PC-3 (cell line): Measurements from ENCODE around the gene ABHD15.

ENCODE experiments used
- CTCF ChIP-seq: fragments of 300-600 bp; sonication (generic); conservative IDR thresholded peaks from 2 replicates; pipeline ENCODE4 v1.5.1; 2017; ENCODE audit warnings: antibody characterized with exemption, low read depth, mild to moderate bottlenecking, low read length
- EZH2 ChIP-seq: fragments of 300-600 bp; sonication (generic); IDR thresholded peaks from one replicate; pipeline ENCODE4 v1.6.1; 2017; ENCODE audit warnings: antibody characterized with exemption, mild to moderate bottlenecking, low read length; ENCODE audit not compliant: unreplicated experiment
- EZH2phosphoT487 ChIP-seq: fragments of 300-600 bp; sonication (generic); IDR thresholded peaks from 2 replicates; pipeline ENCODE4 v1.6.1; 2018; ENCODE audit warnings: mild to moderate bottlenecking, antibody characterized with exemption, low read length, borderline replicate concordance

GRCh38 chr17:29583324-29584248 lies 16.7 kb upstream of the ABHD15 start:
- TF ChIP-seq CTCF (no peak), EZH2phosphoT487 (no peak), EZH2 (no peak)
